ENCODE data around the gene DUSP7. TPM values are rescaled to one million over a fixed set of nuclear protein-coding genes. Genes with fewer than 3 reads are reported as not detected.
A peak's percentile ranks its signal among the peaks of the same experiment; 100 is the strongest.
"Not testable (repeated sequence)": the region's sequence is repeated elsewhere in the genome, so short reads cannot be mapped to it uniquely, and the experiment has no call there.

Gene DUSP7
- total RNA-seq, 2 donors from 2014 or later, result 2.6 to 3.3 TPM

DNA sequence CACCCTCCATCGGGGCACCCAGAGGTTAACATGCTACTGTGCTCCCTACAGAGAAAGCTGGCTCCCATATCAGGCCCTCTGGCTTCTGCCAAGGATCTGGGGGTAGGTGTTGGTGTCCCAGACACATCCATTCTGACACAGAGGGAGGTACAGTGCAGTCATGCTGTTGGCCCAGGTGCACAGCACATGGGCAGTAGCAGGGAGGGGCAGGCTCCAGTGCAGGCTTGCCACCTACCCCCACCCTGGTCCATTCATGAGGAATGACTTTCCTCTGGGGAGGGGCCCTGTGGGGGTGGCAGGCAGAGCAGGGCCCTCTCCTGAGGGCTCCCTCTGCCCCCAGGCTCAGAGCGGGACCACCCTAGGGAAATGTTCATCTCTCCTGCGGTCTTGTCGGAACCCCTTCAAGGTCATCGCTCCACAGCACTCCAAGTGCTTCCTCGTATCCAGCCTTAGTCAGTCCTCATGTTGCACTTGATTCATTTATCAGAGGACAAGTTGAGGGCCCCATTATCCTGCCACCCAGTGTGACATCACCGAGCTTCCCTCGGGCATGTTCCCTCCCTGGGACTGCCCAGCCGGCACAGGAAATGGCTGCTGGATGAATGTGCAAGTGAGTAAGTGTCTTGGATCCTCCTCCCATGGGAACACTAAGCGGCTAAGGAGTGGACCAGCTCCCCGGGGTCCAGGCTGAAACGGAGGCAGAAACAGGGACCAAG, 10.0 kb downstream of the DUSP7 start:
- H3K9me3 ChIP-seq, result no peaks in the 10 kb centered on the region
- no peak overlapping the region for H3K27ac ChIP-seq
- H3K4me3 ChIP-seq, result no peak overlapping the region
- peaks cover 5% of the 10 kb centered on the region for H3K4me1 ChIP-seq
- intact Hi-C loops (cut with DNase I), result no loop called here
- DNase-seq, result peak in 1 of 4 donors; percentile 18
- peak; percentile 33 for ATAC-seq
- WGBS, 2 donors, result 70 to 72% methylated on average over 10 to 12 of the region's 12 CpGs
- H3K36me3 ChIP-seq (replicated peaks in 1 of 2; ENCODE audit: insufficient read depth in 1 of 2, low read depth in 2 of 2), result peaks cover 0 to 6% of the 10 kb centered on the region in 2 donors
- no peaks in the 10 kb centered on the region for H3K27me3 ChIP-seq
- no peak for TF ChIP-seq POLR2A (IDR thresholded peaks at IDR 0.05)
- TF ChIP-seq, protein P1, sequence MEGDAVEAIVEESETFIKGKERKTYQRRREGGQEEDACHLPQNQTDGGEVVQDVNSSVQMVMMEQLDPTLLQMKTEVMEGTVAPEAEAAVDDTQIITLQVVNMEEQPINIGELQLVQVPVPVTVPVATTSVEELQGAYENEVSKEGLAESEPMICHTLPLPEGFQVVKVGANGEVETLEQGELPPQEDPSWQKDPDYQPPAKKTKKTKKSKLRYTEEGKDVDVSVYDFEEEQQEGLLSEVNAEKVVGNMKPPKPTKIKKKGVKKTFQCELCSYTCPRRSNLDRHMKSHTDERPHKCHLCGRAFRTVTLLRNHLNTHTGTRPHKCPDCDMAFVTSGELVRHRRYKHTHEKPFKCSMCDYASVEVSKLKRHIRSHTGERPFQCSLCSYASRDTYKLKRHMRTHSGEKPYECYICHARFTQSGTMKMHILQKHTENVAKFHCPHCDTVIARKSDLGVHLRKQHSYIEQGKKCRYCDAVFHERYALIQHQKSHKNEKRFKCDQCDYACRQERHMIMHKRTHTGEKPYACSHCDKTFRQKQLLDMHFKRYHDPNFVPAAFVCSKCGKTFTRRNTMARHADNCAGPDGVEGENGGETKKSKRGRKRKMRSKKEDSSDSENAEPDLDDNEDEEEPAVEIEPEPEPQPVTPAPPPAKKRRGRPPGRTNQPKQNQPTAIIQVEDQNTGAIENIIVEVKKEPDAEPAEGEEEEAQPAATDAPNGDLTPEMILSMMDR (IDR thresholded peaks at IDR 0.05), result no peak

DNA sequence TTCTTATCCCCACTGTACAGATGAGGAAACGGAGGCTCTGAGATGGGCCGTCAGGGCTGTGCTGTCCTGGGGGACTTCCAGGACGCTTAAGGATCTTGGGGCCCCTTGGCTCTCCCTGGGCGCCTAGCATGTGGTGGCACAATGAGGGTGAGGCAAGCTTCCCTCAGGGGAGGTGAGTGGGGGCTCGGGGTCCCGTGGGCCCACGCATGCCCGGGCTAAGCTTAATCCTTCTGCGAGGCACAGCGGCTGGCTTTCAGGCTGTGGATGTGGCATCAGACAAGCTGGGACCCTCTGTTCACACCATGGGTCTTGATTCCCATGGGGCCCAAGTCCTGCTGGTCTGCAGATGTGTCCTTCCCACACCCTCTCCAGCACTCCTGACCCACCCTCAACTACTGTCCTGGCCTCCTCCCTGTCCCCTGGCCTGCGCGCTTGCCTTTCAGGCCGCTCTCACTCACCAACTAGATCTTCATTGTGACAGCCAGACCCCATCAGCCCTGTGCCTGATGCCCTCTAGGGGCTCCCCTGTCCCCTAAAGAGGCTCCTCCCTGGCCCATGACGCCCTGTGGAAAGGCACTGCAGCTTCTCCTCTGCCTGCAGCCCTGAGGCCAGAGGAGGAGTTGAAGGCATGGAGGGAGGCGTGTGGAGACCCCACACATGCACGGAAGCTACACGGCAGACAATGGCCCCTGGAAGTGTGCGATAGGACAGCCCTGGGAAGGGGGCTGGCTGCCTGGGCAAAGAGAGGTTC, 11.3 kb downstream of the DUSP7 start:
- peaks cover 0 to 3% of the 10 kb centered on the region in 2 donors for H3K36me3 ChIP-seq (replicated peaks in 1 of 2; ENCODE audit: insufficient read depth in 1 of 2, low read depth in 2 of 2)
- H3K4me3 ChIP-seq, result no peak overlapping the region
- H3K9me3 ChIP-seq, result no peaks in the 10 kb centered on the region
- intact Hi-C loops (cut with DNase I), result no loop called here
- H3K27me3 ChIP-seq, result no peaks in the 10 kb centered on the region
- no peak for DNase-seq
- 84 to 93% methylated on average over 12 to 18 of the region's 18 CpGs for WGBS, 2 donors
- H3K4me1 ChIP-seq, result peaks cover 5% of the 10 kb centered on the region
- TF ChIP-seq POLR2A (IDR thresholded peaks at IDR 0.05), result no peak
- TF ChIP-seq, protein P1 (IDR thresholded peaks at IDR 0.05), result no peak
- no peak for ATAC-seq
- no peak overlapping the region for H3K27ac ChIP-seq

DNA sequence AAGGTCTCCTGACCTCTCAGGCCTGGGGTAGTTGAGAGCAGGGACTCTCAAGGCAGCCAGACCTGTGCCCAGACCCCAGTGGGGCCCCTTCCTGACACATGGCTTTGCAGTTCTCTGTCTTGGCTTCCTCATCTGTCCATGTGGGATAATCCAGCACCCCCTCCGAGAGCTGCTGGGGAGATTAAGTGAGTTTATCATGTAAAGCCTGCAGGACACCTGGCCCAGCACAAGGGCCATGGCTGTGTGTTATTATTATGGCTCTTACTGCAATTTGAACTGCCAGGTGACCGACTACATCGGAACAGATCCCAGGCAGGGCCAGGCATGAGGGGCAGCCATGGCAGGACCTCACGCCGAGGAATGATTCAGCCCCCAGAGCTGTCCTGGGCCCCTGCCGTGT, 12.6 kb downstream of the DUSP7 start:
- H3K4me1 ChIP-seq, result peaks cover 9% of the 10 kb centered on the region
- no peak overlapping the region for H3K27ac ChIP-seq
- intact Hi-C loops (cut with DNase I), result no loop called here
- no peaks in the 10 kb centered on the region for H3K9me3 ChIP-seq
- H3K4me3 ChIP-seq, result no peak overlapping the region
- no peak for TF ChIP-seq POLR2A (IDR thresholded peaks at IDR 0.05)
- TF ChIP-seq, protein P1 (IDR thresholded peaks at IDR 0.05), result no peak
- DNase-seq (no peak), ATAC-seq (no peak)
- H3K36me3 ChIP-seq (replicated peaks in 1 of 2; ENCODE audit: insufficient read depth in 1 of 2, low read depth in 2 of 2), result no peaks in the 10 kb centered on the region
- H3K27me3 ChIP-seq, result no peaks in the 10 kb centered on the region
- 76 to 86% methylated on average over 4 to 6 of the region's 6 CpGs for WGBS, 2 donors

DNA sequence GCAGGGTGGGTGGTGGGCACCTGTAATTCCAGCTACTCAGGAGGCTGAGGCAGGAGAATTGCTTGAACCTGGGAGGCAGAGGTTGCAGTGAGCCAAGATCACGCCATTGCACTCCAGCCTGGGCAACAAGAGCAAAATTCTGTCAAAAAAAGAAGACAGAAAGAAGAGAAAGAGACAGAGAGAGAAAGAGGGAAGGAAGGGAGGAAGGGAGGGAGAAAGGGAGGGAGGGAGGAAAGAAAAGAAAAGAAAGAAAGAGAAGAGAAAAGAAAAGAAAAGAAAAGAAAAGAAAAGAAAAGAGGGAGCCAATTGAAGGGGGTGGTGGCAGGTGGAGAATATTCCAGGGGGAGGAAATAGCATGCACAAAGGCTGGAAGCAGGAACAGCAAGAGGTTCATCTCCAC, 13.3 kb downstream of the DUSP7 start:
- H3K4me1 ChIP-seq; H3K9me3 ChIP-seq; intact Hi-C loops (cut with DNase I); H3K36me3 ChIP-seq (replicated peaks in 1 of 2; ENCODE audit: insufficient read depth in 1 of 2, low read depth in 2 of 2); H3K27ac ChIP-seq; ATAC-seq; H3K4me3 ChIP-seq; DNase-seq; H3K27me3 ChIP-seq: not testable (repeated sequence)
- WGBS, 2 donors, result 90 to 100% methylated on average over 1 of the region's 1 CpG

DNA sequence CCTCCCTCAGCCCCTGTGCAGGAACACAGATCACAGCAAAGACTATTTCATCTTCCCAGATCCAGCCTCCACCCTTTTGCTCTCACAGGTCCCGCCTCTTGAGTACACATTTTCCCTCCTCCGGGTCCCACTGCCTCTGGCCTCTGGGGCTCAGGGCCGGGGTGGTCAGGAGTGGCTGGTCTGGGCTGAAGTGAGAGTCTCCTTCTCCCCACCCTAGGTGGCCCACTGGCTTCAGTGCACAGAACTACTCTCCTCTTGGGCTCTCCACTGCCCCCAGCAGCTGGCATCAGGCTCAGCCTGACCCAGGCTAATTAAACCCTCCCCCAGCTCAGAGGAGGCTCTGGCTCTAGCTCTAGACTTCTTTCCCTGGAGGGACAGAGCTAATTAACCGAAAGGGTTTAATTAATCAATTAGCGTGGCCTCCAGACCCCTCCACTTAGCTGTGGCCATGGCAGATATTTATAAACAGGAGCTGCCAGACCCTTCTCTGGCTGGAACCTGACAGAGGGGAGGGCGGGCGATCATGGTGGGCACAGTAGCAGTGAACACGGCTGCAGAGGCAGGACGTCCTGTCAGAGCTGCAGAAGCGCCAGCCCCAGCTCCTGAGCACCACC, 15.1 kb downstream of the DUSP7 start:
- 63 to 67% methylated on average over 4 to 10 of the region's 10 CpGs for whole genome bisulfite sequencing, 2 donors
- Histone ChIP-seq H3K27me3 (no peaks in the 10 kb centered on the region), H3K36me3 (replicated peaks in 1 of 2; ENCODE audit: insufficient read depth in 1 of 2, low read depth in 2 of 2) (no peaks in the 10 kb centered on the region), H3K27ac (no peak overlapping the region), H3K9me3 (no peaks in the 10 kb centered on the region), H3K4me1 (peaks cover 5% of the 10 kb centered on the region), H3K4me3 (no peak overlapping the region)
- DNase-seq, result no peak
- TF ChIP-seq, protein P1 (IDR thresholded peaks at IDR 0.05), result no peak
- no peak for TF ChIP-seq POLR2A (IDR thresholded peaks at IDR 0.05)
- no peak for ATAC-seq
- intact Hi-C loops (cut with DNase I), result no loop called here

All from body of pancreas (tissue), 4 donors.